GM23338 (cell line): ENCODE measurements around the gene MYO5B. TPM values are rescaled to one million over a fixed set of nuclear protein-coding genes. Genes with fewer than 3 reads are reported as not detected.

Experiments used
- ATAC-seq: fragments of 200-7000 bp; cut with Tn5 transposase; 3 replicates; pipeline ENCODE4 v1.9.1; 2020
- DNase-seq: peaks from one replicate; pipeline ENCODE4 v3.0.0-alpha.2; 2015; ENCODE audit warnings: low spot score
- H2AFZ ChIP-seq: fragments of 200-600 bp; sonication (generic); 2 replicates; pipeline ENCODE4 v1.8.0; 2016; ENCODE audit warnings: antibody characterized with exemption, mild to moderate bottlenecking, moderate library complexity
- H3F3A ChIP-seq: fragments of 200-600 bp; sonication (generic); replicated peaks from 2 replicates; pipeline ENCODE4 v1.8.0; 2017; ENCODE audit warnings: antibody characterized with exemption, mixed run types, low read depth
- H3K27ac ChIP-seq: fragments of 200-600 bp; sonication (generic); 2 replicates; pipeline ENCODE4 v1.6.1; 2016; ENCODE audit warnings: low read depth
- H3K27me3 ChIP-seq: fragments of 200-600 bp; sonication (generic); 2 replicates; pipeline ENCODE4 v1.8.0; 2016; ENCODE audit warnings: mild to moderate bottlenecking, mixed run types, moderate library complexity; ENCODE audit not compliant: insufficient read depth
- H3K36me3 ChIP-seq: fragments of 200-600 bp; sonication (generic); 2 replicates; pipeline ENCODE4 v1.8.0; 2016; ENCODE audit warnings: mild to moderate bottlenecking; ENCODE audit not compliant: insufficient read depth
- H3K4me1 ChIP-seq: fragments of 200-600 bp; sonication (generic); 2 replicates; pipeline ENCODE4 v1.8.0; 2016; ENCODE audit warnings: mild to moderate bottlenecking, moderate library complexity; ENCODE audit not compliant: insufficient read depth
- H3K4me2 ChIP-seq: fragments of 200-600 bp; sonication (generic); 2 replicates; pipeline ENCODE4 v1.7.1; 2017; ENCODE audit warnings: mixed run types
- H3K4me3 ChIP-seq: fragments of 200-600 bp; sonication (generic); 2 replicates; pipeline ENCODE4 v1.6.1; 2016; ENCODE audit warnings: mixed run types
- H3K79me2 ChIP-seq: fragments of 200-600 bp; sonication (generic); replicated peaks from 2 replicates; pipeline ENCODE4 v1.8.0; 2017; ENCODE audit warnings: mild to moderate bottlenecking; ENCODE audit not compliant: insufficient read depth
- H3K9me2 ChIP-seq: fragments of 200-600 bp; sonication (generic); 2 replicates; pipeline ENCODE4 v1.8.0; 2017; ENCODE audit not compliant: insufficient read depth
- H4K20me1 ChIP-seq: fragments of 200-600 bp; sonication (generic); replicated peaks from 2 replicates; pipeline ENCODE4 v1.8.0; 2017; ENCODE audit warnings: mild to moderate bottlenecking; ENCODE audit not compliant: insufficient read depth
- H3K27ac Mint-ChIP-seq: 2 replicates; pipeline ENCODE4 v1.8.0; 2020; ENCODE audit warnings: inconsistent platforms, mild to moderate bottlenecking, moderate library complexity, mixed read lengths
- H3K27me3 Mint-ChIP-seq: 3 replicates; pipeline ENCODE4 v1.8.0; 2022; ENCODE audit warnings: low read depth, mild to moderate bottlenecking, moderate library complexity, mixed read lengths, inconsistent platforms; ENCODE audit not compliant: insufficient read depth, poor library complexity
- H3K36me3 Mint-ChIP-seq: 3 replicates; pipeline ENCODE4 v1.8.0; 2021; ENCODE audit warnings: low read depth, mild to moderate bottlenecking, inconsistent platforms, moderate library complexity, mixed read lengths
- H3K4me1 Mint-ChIP-seq: 3 replicates; pipeline ENCODE4 v1.8.0; 2020; ENCODE audit warnings: mild to moderate bottlenecking, inconsistent platforms, mixed read lengths
- H3K4me3 Mint-ChIP-seq: 3 replicates; pipeline ENCODE4 v1.8.0; 2021; ENCODE audit warnings: moderate library complexity, mild to moderate bottlenecking, inconsistent platforms, mixed read lengths
- H3K9me3 Mint-ChIP-seq: 3 replicates; pipeline ENCODE4 v1.8.0; 2020; ENCODE audit warnings: moderate library complexity, mild to moderate bottlenecking, inconsistent platforms, mixed read lengths
- CREB1 ChIP-seq: fragments of 250-450 bp; sonication (Bioruptor Pico); IDR thresholded peaks from 2 replicates; pipeline ENCODE4 v1.5.0; 2020; ENCODE audit warnings: low read depth, mild to moderate bottlenecking, moderate library complexity
- EZH2 ChIP-seq: fragments of 200-600 bp; sonication (generic); IDR thresholded peaks from one replicate; pipeline ENCODE4 v1.8.0; 2017; ENCODE audit warnings: antibody characterized with exemption, mild to moderate bottlenecking, low read depth; ENCODE audit not compliant: unreplicated experiment
- EZH2phosphoT487 ChIP-seq: fragments of 200-600 bp; sonication (generic); IDR thresholded peaks from one replicate; pipeline ENCODE4 v1.8.1; 2018; ENCODE audit warnings: antibody characterized with exemption; ENCODE audit not compliant: unreplicated experiment
- JUNB ChIP-seq: IDR thresholded peaks from one replicate; pipeline ENCODE4 v1.6.1; 2016; ENCODE audit warnings: antibody characterized with exemption; ENCODE audit not compliant: unreplicated experiment
- NANOG ChIP-seq: IDR thresholded peaks from 2 replicates; pipeline ENCODE4 v1.6.1; 2016; ENCODE audit warnings: antibody characterized with exemption, borderline replicate concordance
- POLR2AphosphoS5 ChIP-seq: IDR thresholded peaks from 2 replicates; pipeline ENCODE4 v1.6.1; 2016; ENCODE audit warnings: antibody characterized with exemption, low read depth
- STAT1 ChIP-seq: IDR thresholded peaks from one replicate; pipeline ENCODE4 v1.6.1; 2016; ENCODE audit warnings: antibody characterized with exemption; ENCODE audit not compliant: unreplicated experiment
- ZNF114 ChIP-seq: fragments of 250-450 bp; sonication (Bioruptor Pico); IDR thresholded peaks from 2 replicates; pipeline ENCODE4 v1.5.0; 2020; ENCODE audit warnings: mild to moderate bottlenecking, moderate library complexity
- ZNF331 ChIP-seq: fragments of 250-450 bp; sonication (Bioruptor Pico); IDR thresholded peaks from 2 replicates; pipeline ENCODE4 v1.5.0; 2020; ENCODE audit warnings: low read depth, mild to moderate bottlenecking, moderate library complexity
- polyA plus RNA-seq: library from polyadenylated mRNA; unstranded; fragments of >200 nt; fragmentation: Nextera tagmentation; extraction: Ambion mirVana; gene quantifications from 2 replicates; pipeline ENCODE4 v1.2.1, GENCODE V29; 2016
- total RNA-seq: library from RNA; depleted of rRNA; stranded (reverse); fragments of >200 nt; shearing (Covaris generic); gene quantifications from 2 replicates; pipeline ENCODE4 v1.2.3, GENCODE V29; 2014
- TF ChIP-seq, protein P1 (sequence below), 2 experiments: fragments of 200-600 bp in 1 of 2; sonication (generic) in 1 of 2; conservative IDR thresholded peaks; 2 replicates each; pipeline versions ENCODE4 v1.5.1 to v1.6.1; 2016 to 2017; ENCODE audit warnings: antibody characterized with exemption in 2 of 2, low read depth in 2 of 2, mild to moderate bottlenecking in 2 of 2, moderate library complexity in 1 of 2
- TF ChIP-seq, protein P2 (sequence below): IDR thresholded peaks from 2 replicates; pipeline ENCODE4 v1.6.1; 2016; ENCODE audit warnings: antibody characterized with exemption
- TF ChIP-seq, protein P3 (sequence below): IDR thresholded peaks from one replicate; pipeline ENCODE4 v1.6.1; 2018; ENCODE audit warnings: antibody characterized with exemption; ENCODE audit not compliant: unreplicated experiment
- TF ChIP-seq, protein P4 (sequence below): fragments of 250-450 bp; sonication (Bioruptor Pico); IDR thresholded peaks from 2 replicates; pipeline ENCODE4 v1.5.0; 2020; ENCODE audit warnings: mild to moderate bottlenecking, moderate library complexity

MYO5B gene
- total and polyA plus RNA-seq, 2 experiments from 2014 or later = 3.2 to 19.1 TPM

DNA sequence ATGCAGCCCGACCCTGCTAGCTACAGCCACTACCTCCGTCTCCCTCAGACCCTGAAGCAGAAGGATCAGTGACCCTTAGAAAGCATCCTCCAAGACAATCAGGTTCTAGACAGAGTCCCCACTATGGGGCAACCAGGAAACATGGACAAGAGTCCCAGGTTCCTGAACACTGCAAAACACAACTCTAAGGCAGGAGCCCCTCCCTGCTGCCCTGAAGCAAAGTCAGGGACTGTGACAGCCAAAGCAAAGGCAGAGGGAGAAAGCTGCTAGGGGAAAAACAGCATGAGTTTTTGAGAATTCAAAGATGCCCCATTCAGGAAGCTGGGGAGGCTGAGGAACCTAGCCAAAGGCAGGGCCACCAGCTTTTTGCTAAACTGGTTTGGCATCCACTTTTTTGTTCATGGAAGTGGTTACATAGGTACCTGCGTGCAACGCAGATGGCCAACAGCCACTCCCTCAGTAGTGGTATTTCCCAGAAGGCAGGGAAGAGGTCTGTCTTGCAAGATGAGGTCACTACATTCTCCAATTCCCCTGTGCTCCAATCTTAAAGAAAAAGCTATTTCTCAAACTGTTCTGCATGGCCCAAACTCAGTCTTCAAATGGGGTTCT lies 33.2 kb downstream of the MYO5B start:
- H2AFZ ChIP-seq = no peak overlapping the region
- H3K4me1 ChIP-seq = no peaks in the 10 kb centered on the region
- Mint-ChIP-seq H3K9me3 (no peaks in the 10 kb centered on the region), H3K4me3 (no peak overlapping the region), H3K27ac (no peak overlapping the region), H3K27me3 (peaks cover 7% of the 10 kb centered on the region), H3K4me1 (peaks cover 30% of the 10 kb centered on the region), H3K36me3 (no peaks in the 10 kb centered on the region)
- no peaks in the 10 kb centered on the region for H3F3A ChIP-seq
- no peak overlapping the region for H3K4me2 ChIP-seq
- no peaks in the 10 kb centered on the region for H3K36me3 ChIP-seq
- no peaks in the 10 kb centered on the region for H3K79me2 ChIP-seq
- ATAC-seq = no peak
- TF ChIP-seq, protein P1, sequence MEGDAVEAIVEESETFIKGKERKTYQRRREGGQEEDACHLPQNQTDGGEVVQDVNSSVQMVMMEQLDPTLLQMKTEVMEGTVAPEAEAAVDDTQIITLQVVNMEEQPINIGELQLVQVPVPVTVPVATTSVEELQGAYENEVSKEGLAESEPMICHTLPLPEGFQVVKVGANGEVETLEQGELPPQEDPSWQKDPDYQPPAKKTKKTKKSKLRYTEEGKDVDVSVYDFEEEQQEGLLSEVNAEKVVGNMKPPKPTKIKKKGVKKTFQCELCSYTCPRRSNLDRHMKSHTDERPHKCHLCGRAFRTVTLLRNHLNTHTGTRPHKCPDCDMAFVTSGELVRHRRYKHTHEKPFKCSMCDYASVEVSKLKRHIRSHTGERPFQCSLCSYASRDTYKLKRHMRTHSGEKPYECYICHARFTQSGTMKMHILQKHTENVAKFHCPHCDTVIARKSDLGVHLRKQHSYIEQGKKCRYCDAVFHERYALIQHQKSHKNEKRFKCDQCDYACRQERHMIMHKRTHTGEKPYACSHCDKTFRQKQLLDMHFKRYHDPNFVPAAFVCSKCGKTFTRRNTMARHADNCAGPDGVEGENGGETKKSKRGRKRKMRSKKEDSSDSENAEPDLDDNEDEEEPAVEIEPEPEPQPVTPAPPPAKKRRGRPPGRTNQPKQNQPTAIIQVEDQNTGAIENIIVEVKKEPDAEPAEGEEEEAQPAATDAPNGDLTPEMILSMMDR (conservative IDR thresholded peaks at IDR 0.05; ENCODE audit: low read depth in 2 of 2) = no peak
- no peak for TF ChIP-seq ZNF331 (CRISPR knock-in tag)
- TF ChIP-seq CREB1 (CRISPR knock-in tag) = no peak
- no peak for TF ChIP-seq POLR2AphosphoS5
- TF ChIP-seq ZNF114 (CRISPR knock-in tag) = no peak
- TF ChIP-seq, protein P2, sequence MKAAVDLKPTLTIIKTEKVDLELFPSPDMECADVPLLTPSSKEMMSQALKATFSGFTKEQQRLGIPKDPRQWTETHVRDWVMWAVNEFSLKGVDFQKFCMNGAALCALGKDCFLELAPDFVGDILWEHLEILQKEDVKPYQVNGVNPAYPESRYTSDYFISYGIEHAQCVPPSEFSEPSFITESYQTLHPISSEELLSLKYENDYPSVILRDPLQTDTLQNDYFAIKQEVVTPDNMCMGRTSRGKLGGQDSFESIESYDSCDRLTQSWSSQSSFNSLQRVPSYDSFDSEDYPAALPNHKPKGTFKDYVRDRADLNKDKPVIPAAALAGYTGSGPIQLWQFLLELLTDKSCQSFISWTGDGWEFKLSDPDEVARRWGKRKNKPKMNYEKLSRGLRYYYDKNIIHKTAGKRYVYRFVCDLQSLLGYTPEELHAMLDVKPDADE = no peak
- TF ChIP-seq JUNB = no peak
- no peak for TF ChIP-seq NANOG
- no peak for TF ChIP-seq STAT1
- TF ChIP-seq EZH2 = no peak
- TF ChIP-seq, protein P3, sequence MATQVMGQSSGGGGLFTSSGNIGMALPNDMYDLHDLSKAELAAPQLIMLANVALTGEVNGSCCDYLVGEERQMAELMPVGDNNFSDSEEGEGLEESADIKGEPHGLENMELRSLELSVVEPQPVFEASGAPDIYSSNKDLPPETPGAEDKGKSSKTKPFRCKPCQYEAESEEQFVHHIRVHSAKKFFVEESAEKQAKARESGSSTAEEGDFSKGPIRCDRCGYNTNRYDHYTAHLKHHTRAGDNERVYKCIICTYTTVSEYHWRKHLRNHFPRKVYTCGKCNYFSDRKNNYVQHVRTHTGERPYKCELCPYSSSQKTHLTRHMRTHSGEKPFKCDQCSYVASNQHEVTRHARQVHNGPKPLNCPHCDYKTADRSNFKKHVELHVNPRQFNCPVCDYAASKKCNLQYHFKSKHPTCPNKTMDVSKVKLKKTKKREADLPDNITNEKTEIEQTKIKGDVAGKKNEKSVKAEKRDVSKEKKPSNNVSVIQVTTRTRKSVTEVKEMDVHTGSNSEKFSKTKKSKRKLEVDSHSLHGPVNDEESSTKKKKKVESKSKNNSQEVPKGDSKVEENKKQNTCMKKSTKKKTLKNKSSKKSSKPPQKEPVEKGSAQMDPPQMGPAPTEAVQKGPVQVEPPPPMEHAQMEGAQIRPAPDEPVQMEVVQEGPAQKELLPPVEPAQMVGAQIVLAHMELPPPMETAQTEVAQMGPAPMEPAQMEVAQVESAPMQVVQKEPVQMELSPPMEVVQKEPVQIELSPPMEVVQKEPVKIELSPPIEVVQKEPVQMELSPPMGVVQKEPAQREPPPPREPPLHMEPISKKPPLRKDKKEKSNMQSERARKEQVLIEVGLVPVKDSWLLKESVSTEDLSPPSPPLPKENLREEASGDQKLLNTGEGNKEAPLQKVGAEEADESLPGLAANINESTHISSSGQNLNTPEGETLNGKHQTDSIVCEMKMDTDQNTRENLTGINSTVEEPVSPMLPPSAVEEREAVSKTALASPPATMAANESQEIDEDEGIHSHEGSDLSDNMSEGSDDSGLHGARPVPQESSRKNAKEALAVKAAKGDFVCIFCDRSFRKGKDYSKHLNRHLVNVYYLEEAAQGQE = no peak
- TF ChIP-seq EZH2phosphoT487 = no peak
- TF ChIP-seq, protein P4, sequence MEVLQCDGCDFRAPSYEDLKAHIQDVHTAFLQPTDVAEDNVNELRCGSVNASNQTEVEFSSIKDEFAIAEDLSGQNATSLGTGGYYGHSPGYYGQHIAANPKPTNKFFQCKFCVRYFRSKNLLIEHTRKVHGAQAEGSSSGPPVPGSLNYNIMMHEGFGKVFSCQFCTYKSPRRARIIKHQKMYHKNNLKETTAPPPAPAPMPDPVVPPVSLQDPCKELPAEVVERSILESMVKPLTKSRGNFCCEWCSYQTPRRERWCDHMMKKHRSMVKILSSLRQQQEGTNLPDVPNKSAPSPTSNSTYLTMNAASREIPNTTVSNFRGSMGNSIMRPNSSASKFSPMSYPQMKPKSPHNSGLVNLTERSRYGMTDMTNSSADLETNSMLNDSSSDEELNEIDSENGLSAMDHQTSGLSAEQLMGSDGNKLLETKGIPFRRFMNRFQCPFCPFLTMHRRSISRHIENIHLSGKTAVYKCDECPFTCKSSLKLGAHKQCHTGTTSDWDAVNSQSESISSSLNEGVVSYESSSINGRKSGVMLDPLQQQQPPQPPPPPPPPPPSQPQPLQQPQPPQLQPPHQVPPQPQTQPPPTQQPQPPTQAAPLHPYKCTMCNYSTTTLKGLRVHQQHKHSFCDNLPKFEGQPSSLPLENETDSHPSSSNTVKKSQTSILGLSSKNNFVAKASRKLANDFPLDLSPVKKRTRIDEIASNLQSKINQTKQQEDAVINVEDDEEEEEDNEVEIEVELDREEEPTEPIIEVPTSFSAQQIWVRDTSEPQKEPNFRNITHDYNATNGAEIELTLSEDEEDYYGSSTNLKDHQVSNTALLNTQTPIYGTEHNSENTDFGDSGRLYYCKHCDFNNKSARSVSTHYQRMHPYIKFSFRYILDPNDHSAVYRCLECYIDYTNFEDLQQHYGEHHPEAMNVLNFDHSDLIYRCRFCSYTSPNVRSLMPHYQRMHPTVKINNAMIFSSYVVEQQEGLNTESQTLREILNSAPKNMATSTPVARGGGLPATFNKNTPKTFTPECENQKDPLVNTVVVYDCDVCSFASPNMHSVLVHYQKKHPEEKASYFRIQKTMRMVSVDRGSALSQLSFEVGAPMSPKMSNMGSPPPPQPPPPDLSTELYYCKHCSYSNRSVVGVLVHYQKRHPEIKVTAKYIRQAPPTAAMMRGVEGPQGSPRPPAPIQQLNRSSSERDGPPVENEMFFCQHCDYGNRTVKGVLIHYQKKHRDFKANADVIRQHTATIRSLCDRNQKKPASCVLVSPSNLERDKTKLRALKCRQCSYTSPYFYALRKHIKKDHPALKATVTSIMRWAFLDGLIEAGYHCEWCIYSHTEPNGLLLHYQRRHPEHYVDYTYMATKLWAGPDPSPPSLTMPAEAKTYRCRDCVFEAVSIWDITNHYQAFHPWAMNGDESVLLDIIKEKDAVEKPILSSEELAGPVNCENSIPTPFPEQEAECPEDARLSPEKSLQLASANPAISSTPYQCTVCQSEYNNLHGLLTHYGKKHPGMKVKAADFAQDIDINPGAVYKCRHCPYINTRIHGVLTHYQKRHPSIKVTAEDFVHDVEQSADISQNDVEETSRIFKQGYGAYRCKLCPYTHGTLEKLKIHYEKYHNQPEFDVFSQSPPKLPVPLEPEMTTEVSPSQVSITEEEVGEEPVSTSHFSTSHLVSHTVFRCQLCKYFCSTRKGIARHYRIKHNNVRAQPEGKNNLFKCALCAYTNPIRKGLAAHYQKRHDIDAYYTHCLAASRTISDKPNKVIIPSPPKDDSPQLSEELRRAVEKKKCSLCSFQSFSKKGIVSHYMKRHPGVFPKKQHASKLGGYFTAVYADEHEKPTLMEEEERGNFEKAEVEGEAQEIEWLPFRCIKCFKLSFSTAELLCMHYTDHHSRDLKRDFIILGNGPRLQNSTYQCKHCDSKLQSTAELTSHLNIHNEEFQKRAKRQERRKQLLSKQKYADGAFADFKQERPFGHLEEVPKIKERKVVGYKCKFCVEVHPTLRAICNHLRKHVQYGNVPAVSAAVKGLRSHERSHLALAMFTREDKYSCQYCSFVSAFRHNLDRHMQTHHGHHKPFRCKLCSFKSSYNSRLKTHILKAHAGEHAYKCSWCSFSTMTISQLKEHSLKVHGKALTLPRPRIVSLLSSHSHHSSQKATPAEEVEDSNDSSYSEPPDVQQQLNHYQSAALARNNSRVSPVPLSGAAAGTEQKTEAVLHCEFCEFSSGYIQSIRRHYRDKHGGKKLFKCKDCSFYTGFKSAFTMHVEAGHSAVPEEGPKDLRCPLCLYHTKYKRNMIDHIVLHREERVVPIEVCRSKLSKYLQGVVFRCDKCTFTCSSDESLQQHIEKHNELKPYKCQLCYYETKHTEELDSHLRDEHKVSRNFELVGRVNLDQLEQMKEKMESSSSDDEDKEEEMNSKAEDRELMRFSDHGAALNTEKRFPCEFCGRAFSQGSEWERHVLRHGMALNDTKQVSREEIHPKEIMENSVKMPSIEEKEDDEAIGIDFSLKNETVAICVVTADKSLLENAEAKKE = no peak
- H3K27me3 ChIP-seq = no peaks in the 10 kb centered on the region
- no peak overlapping the region for H3K27ac ChIP-seq
- DNase-seq = no peak
- H3K4me3 ChIP-seq = no peak overlapping the region
- 0 out of 2 replicates have a peak, but pooled peaks cover 4% of the 10 kb centered on the region for H3K9me2 ChIP-seq
- no peaks in the 10 kb centered on the region for H4K20me1 ChIP-seq
